BE2C (cell line): Measurements from ENCODE around the gene LRP11.

Experiments used
- DNase-seq: peaks from one replicate; pipeline ENCODE4 v3.0.0-alpha.2; 2020
- H3K27me3 ChIP-seq: fragments of 250-450 bp; sonication (Bioruptor Pico); 2 replicates; pipeline ENCODE4 v1.5.1; 2020; ENCODE audit warnings: mild to moderate bottlenecking
- H3K36me3 ChIP-seq: fragments of 250-450 bp; sonication (Bioruptor Pico); 2 replicates; pipeline ENCODE4 v1.5.1; 2020; ENCODE audit warnings: mild to moderate bottlenecking
- H3K4me1 ChIP-seq: fragments of 250-450 bp; sonication (Bioruptor Pico); 2 replicates; pipeline ENCODE4 v1.5.1; 2020
- H3K4me3 ChIP-seq: 2 replicates; pipeline ENCODE4 v1.5.1; 2011; ENCODE audit warnings: low read depth, low read length
- H3K9me3 ChIP-seq: fragments of 250-450 bp; sonication (Bioruptor Pico); 2 replicates; pipeline ENCODE4 v1.5.1; 2020
- CTCF ChIP-seq: IDR thresholded peaks from 2 replicates; pipeline ENCODE4 v1.5.1; 2012; ENCODE audit warnings: mild to moderate bottlenecking, low read depth, low read length

Gene LRP11

GRCh38 chr6:149888659-149889058 is 24.5 kb upstream of the LRP11 start:
- no peaks in the 10 kb centered on the region for H3K4me1 ChIP-seq
- DNase-seq = no peak
- H3K9me3 ChIP-seq = no peaks in the 10 kb centered on the region
- no peaks in the 10 kb centered on the region for H3K36me3 ChIP-seq
- no peak for TF ChIP-seq CTCF
- H3K4me3 ChIP-seq = no peak overlapping the region
- H3K27me3 ChIP-seq = peaks cover 10% of the 10 kb centered on the region

- Histone ChIP-seq H3K4me3 (no peak overlapping the region), H3K36me3 (no peaks in the 10 kb centered on the region), H3K9me3 (no peaks in the 10 kb centered on the region), H3K27me3 (peaks cover 10% of the 10 kb centered on the region), H3K4me1 (no peaks in the 10 kb centered on the region)
- DNase-seq = no peak
- TF ChIP-seq CTCF = no peak
Observed at GRCh38 chr6:149888093-149888492, 23.9 kb upstream of the LRP11 start.

GRCh38 chr6:149887343-149887742 is 23.2 kb upstream of the LRP11 start:
- no peak for DNase-seq
- no peaks in the 10 kb centered on the region for H3K9me3 ChIP-seq
- H3K27me3 ChIP-seq = peaks cover 10% of the 10 kb centered on the region
- no peak overlapping the region for H3K4me3 ChIP-seq
- no peaks in the 10 kb centered on the region for H3K4me1 ChIP-seq
- H3K36me3 ChIP-seq = no peaks in the 10 kb centered on the region
- no peak for TF ChIP-seq CTCF

GRCh38 chr6:149885888-149886287 is 21.7 kb upstream of the LRP11 start:
- no peaks in the 10 kb centered on the region for H3K36me3 ChIP-seq
- peaks cover 10% of the 10 kb centered on the region for H3K27me3 ChIP-seq
- no peak for DNase-seq

GRCh38 chr6:149884617-149885016 is 20.5 kb upstream of the LRP11 start:
- no peak overlapping the region for H3K4me3 ChIP-seq
- DNase-seq = no peak
- no peaks in the 10 kb centered on the region for H3K9me3 ChIP-seq
- no peak for TF ChIP-seq CTCF
- H3K36me3 ChIP-seq = no peaks in the 10 kb centered on the region
- H3K27me3 ChIP-seq = peaks cover 10% of the 10 kb centered on the region
- H3K4me1 ChIP-seq = no peaks in the 10 kb centered on the region

More at GRCh38 chr6:149885888-149886287, 21.7 kb upstream of the LRP11 start:
- H3K9me3 ChIP-seq = no peaks in the 10 kb centered on the region
- no peaks in the 10 kb centered on the region for H3K4me1 ChIP-seq
- H3K4me3 ChIP-seq = no peak overlapping the region
- no peak for TF ChIP-seq CTCF

GRCh38 chr6:149884215-149884614 is 20.1 kb upstream of the LRP11 start:
- H3K27me3 ChIP-seq = peaks cover 10% of the 10 kb centered on the region
- H3K36me3 ChIP-seq = no peaks in the 10 kb centered on the region
- H3K4me3 ChIP-seq = no peak overlapping the region
- no peak for TF ChIP-seq CTCF
- DNase-seq = no peak
- H3K9me3 ChIP-seq = no peaks in the 10 kb centered on the region
- no peaks in the 10 kb centered on the region for H3K4me1 ChIP-seq
